ENCODE data around the gene S100A6.

The S100A6 gene

DNA sequence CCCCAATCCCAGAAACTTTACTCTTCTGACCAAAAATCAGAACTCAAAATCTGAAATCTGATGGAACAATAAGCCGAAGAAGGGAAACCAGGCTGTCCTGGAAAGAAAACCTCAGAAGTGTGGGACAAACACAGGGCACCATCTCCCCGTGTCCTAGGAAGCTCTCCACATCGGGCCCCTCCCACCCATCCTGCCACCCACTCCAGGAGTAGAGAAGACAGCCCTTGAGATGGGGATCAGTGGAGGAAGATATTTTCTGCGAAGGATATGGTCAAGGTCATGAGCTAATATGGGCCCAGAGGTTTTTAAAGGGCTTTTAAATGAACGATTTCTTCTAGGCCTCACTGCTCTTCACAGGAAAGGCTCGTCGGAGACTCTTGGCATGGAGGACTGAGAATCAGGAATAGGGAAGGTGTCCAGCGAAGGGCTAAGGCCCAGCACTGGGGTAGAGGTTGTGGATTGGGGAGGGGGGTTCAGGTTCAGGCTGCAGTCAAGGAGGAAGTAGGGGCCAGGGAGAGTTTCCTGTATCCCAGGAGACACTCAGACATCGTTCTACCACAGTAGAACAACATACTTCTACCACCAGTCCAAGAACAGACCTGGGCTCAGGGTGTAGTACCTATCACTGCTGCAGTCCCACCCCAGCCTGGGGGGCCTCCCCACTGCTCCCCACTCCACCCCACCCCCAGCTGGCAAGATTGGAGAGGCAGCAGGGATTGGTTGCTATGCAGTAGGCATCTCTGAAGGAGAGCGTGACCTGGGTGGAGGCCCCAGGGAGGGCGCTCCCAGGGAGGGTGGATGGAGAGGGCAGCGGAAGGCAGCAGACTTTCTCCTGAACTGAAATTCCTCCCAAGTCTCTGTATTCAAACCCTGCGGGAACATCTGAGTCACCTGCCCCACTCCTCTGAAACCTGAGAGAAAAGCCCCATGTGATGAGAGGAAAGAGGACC lies 6.1 kb upstream of the S100A6 start:
- Histone ChIP-seq H3K4me3 (ENCODE audit: low read length) (no peak overlapping the region), H3K27me3 (ENCODE audit: control insufficient read depth, insufficient read depth, low read length) (no peaks in the 10 kb centered on the region), H3K4me2 (ENCODE audit: low read length) (no peak overlapping the region), H3K4me1 (ENCODE audit: control insufficient read depth, insufficient read depth, low read length) (peaks cover 64% of the 10 kb centered on the region), H3K9me3 (replicated peaks; ENCODE audit: low read length) (no peaks in the 10 kb centered on the region), H3K36me3 (ENCODE audit: insufficient read depth, low read length) (no peaks in the 10 kb centered on the region), H3K9ac (ENCODE audit: low read depth, low read length) (peak overlapping the region; percentile 3)

- H3K4me1 ChIP-seq (ENCODE audit: control insufficient read depth, insufficient read depth, low read length) = peaks cover 64% of the 10 kb centered on the region
- no peaks in the 10 kb centered on the region for H3K27me3 ChIP-seq (ENCODE audit: control insufficient read depth, insufficient read depth, low read length)
- H3K4me2 ChIP-seq (ENCODE audit: low read length) = peak within 1 kb of the TSS; percentile 10
- peak within 1 kb of the TSS; percentile 3 for H3K9ac ChIP-seq (ENCODE audit: low read depth, low read length)
- no peak within 1 kb of the TSS for H3K4me3 ChIP-seq (ENCODE audit: low read length)
- H3K9me3 ChIP-seq (replicated peaks; ENCODE audit: low read length) = no peaks in the 10 kb centered on the region
- H3K36me3 ChIP-seq (ENCODE audit: insufficient read depth, low read length) = no peaks in the 10 kb centered on the region
These were observed 4.9 kb upstream of the S100A6 start, which contains the start of gene S100A5 for GRCh38 chr1:153540394-153541361. S100A5 (minus strand) TSS chr1:153540934; CDS start chr1:153540191, 743 bp downstream.

DNA sequence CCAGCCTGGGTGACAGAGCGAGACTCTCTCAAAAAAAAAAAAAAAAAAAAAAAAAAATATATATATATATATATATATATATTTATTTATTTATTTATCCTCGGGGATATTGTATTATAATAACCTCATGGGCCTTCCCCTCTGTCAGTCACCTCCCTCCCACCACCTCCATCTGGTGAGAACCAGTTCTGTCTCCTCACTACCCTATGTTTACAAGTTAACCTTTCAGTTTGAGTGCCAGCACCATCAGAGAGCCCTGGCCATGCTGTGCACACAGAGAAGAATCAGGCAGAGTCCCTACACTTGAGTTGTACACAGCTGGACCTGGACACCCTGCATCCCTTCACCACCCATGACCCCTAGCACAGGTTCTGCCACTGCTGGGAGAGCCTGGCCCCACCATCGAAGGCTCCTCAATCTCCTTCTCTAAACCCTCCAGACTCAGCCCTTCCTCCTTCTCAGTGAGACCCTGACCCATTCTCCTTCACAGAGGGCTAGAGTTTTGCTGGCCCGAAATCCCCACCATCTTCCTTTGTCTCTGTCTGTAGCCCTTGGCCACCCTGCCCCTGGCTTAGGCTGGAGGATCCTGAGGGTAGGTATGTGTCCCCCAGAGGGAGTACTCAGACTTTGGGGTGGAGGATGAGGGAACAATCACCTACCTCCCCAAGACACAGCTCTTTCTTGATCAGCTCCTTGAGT lies 3.8 kb upstream of the S100A6 start:
- H3K4me1 ChIP-seq (ENCODE audit: control insufficient read depth, insufficient read depth, low read length) = peaks cover 53% of the 10 kb centered on the region
- no peak overlapping the region for H3K4me2 ChIP-seq (ENCODE audit: low read length)
- no peak overlapping the region for H3K9ac ChIP-seq (ENCODE audit: low read depth, low read length)
- peaks cover 7% of the 10 kb centered on the region for H3K36me3 ChIP-seq (ENCODE audit: insufficient read depth, low read length)
- no peaks in the 10 kb centered on the region for H3K9me3 ChIP-seq (replicated peaks; ENCODE audit: low read length)
- H3K4me3 ChIP-seq (ENCODE audit: low read length) = no peak overlapping the region
- no peaks in the 10 kb centered on the region for H3K27me3 ChIP-seq (ENCODE audit: control insufficient read depth, insufficient read depth, low read length)

DNA sequence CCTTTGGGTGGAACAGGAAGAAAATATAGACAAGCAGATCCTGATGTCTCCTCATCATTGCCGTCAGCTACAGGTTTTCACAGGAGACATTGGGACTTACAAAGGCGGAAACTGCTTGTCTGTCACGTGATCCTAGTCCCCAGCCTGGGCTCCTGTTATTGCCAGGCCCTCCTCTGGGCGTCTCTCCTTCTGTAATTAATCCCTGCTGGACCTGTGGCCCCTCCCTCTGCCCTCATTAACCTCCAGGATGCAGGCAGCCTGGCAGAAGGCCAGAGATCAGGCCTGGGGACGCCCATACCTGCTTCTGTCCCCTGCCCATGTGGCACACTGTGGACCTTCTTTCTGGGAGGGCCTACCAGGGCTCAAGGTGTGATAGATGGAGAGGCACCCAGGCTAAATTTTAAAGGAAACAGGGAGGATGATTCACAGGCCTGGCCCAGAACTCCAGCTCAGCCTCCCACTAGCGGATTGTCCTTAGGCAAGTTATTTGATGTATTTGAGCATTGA lies 2.6 kb upstream of the S100A6 start:
- Histone ChIP-seq H3K9ac (ENCODE audit: low read depth, low read length) (no peak overlapping the region), H3K36me3 (ENCODE audit: insufficient read depth, low read length) (peaks cover 15% of the 10 kb centered on the region), H3K4me3 (ENCODE audit: low read length) (no peak overlapping the region), H3K4me1 (ENCODE audit: control insufficient read depth, insufficient read depth, low read length) (peaks cover 47% of the 10 kb centered on the region), H3K4me2 (ENCODE audit: low read length) (no peak overlapping the region), H3K9me3 (replicated peaks; ENCODE audit: low read length) (no peaks in the 10 kb centered on the region), H3K27me3 (ENCODE audit: control insufficient read depth, insufficient read depth, low read length) (no peaks in the 10 kb centered on the region)

GRCh38 chr1:153537376-153537730 lies 1.6 kb upstream of the S100A6 start:
- Histone ChIP-seq H3K9ac (ENCODE audit: low read depth, low read length) (no peak overlapping the region), H3K4me1 (ENCODE audit: control insufficient read depth, insufficient read depth, low read length) (peaks cover 46% of the 10 kb centered on the region), H3K9me3 (replicated peaks; ENCODE audit: low read length) (no peaks in the 10 kb centered on the region), H3K4me2 (ENCODE audit: low read length) (no peak overlapping the region), H3K4me3 (ENCODE audit: low read length) (no peak overlapping the region), H3K36me3 (ENCODE audit: insufficient read depth, low read length) (peaks cover 15% of the 10 kb centered on the region), H3K27me3 (ENCODE audit: control insufficient read depth, insufficient read depth, low read length) (no peaks in the 10 kb centered on the region)

DNA sequence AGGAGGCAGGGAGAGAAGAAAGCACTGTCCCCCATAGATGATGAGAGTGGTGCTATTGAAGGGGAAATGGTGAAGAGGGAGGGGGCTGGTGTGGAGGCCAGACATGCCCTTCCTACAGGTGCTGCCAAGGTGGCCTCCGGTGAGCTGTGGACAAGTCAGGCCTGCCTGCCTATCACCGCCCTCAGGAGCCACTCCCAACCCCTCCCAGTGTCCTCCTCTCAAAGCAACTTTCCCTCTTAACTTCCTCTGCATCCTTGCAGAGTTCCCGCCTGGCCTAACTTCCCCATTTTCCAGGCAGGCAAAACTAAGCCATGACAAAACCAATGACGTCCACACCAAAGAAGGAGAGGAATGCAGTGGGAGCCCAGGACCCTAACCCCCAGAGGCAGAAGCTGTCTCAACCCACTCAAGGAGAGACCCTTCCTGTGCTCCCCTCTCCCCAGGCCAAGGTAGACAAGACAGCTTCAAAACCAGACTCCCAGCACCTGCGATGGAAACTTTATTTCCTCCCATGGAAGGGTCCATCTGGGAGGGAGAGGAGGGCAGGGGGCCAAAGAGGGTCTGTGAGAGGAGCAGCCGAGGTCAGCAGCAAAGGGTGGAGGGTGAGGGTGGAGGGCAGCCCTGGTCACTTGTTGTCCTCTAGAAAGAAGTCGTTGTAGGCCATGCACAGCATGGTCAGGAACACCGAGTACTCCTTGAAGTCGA lies 1.0 kb upstream of the S100A6 start:
- Histone ChIP-seq H3K4me3 (ENCODE audit: low read length) (peak overlapping the region; percentile 82), H3K27me3 (ENCODE audit: control insufficient read depth, insufficient read depth, low read length) (no peaks in the 10 kb centered on the region), H3K9ac (ENCODE audit: low read depth, low read length) (peak overlapping the region; percentile 77), H3K9me3 (replicated peaks; ENCODE audit: low read length) (no peaks in the 10 kb centered on the region), H3K4me1 (ENCODE audit: control insufficient read depth, insufficient read depth, low read length) (peaks cover 47% of the 10 kb centered on the region), H3K36me3 (ENCODE audit: insufficient read depth, low read length) (peaks cover 15% of the 10 kb centered on the region), H3K4me2 (ENCODE audit: low read length) (peak overlapping the region; percentile 87)

- H3K4me1 ChIP-seq (ENCODE audit: control insufficient read depth, insufficient read depth, low read length) = peaks cover 44% of the 10 kb centered on the region
- no peaks in the 10 kb centered on the region for H3K27me3 ChIP-seq (ENCODE audit: control insufficient read depth, insufficient read depth, low read length)
- H3K9ac ChIP-seq (ENCODE audit: low read depth, low read length) = peak overlapping the region; percentile 97
- no peaks in the 10 kb centered on the region for H3K9me3 ChIP-seq (replicated peaks; ENCODE audit: low read length)
- peaks cover 15% of the 10 kb centered on the region for H3K36me3 ChIP-seq (ENCODE audit: insufficient read depth, low read length)
- H3K4me2 ChIP-seq (ENCODE audit: low read length) = peak overlapping the region; percentile 87
- peak overlapping the region; percentile 82 for H3K4me3 ChIP-seq (ENCODE audit: low read length)
These were observed 350 bp upstream of the S100A6 start for GRCh38 chr1:153536012-153536670.

DNA sequence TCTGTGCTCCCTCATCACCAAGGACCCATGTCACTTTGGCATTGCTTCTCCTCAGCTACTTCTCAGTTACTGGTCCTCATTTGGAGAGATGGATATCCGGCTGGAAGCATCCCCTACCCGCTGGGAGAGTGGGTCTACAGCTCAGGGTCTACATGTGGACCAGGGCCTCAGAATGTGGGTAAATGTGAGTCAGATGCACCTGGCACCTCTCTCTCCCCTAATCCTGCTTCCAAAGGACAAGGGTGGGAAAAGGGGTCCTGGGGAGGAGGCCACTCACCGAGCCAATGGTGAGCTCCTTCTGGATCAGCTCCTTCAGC lies 908 bp downstream of the S100A6 start:
- peaks cover 15% of the 10 kb centered on the region for H3K36me3 ChIP-seq (ENCODE audit: insufficient read depth, low read length)
- peaks cover 32% of the 10 kb centered on the region for H3K4me1 ChIP-seq (ENCODE audit: control insufficient read depth, insufficient read depth, low read length)
- H3K4me3 ChIP-seq (ENCODE audit: low read length) = peak overlapping the region; percentile 82
- peak overlapping the region; percentile 97 for H3K9ac ChIP-seq (ENCODE audit: low read depth, low read length)
- no peaks in the 10 kb centered on the region for H3K9me3 ChIP-seq (replicated peaks; ENCODE audit: low read length)
- H3K27me3 ChIP-seq (ENCODE audit: control insufficient read depth, insufficient read depth, low read length) = no peaks in the 10 kb centered on the region
- H3K4me2 ChIP-seq (ENCODE audit: low read length) = peak overlapping the region; percentile 87

- Histone ChIP-seq H3K4me2 (ENCODE audit: low read length) (peak overlapping the region; percentile 87), H3K9ac (ENCODE audit: low read depth, low read length) (peak overlapping the region; percentile 97), H3K36me3 (ENCODE audit: insufficient read depth, low read length) (peaks cover 15% of the 10 kb centered on the region), H3K4me1 (ENCODE audit: control insufficient read depth, insufficient read depth, low read length) (peaks cover 32% of the 10 kb centered on the region), H3K9me3 (replicated peaks; ENCODE audit: low read length) (no peaks in the 10 kb centered on the region), H3K27me3 (ENCODE audit: control insufficient read depth, insufficient read depth, low read length) (no peaks in the 10 kb centered on the region), H3K4me3 (ENCODE audit: low read length) (peak overlapping the region; percentile 82)
These were observed 1.4 kb downstream of the S100A6 start for GRCh38 chr1:153534226-153534924.
